Prostate gland (tissue), 2 donors: Measurements from ENCODE around the gene MYO1A.

Experiments used
- POLR2A ChIP-seq: fragments of 450-650 bp; IDR thresholded peaks from one replicate; pipeline ENCODE4 v1.6.1; 2016; ENCODE audit warnings: antibody characterized with exemption, mild to moderate bottlenecking
- POLR2AphosphoS5 ChIP-seq: sonication (generic); formaldehyde crosslinking; IDR thresholded peaks from one replicate; pipeline ENCODE4 v1.6.1; 2017; ENCODE audit warnings: antibody characterized with exemption
- TF ChIP-seq, protein P1 (sequence below), 4 experiments: fragments of 200-600 bp in 2 of 4; fragments of 450-650 bp in 2 of 4; sonication (generic) in 2 of 4; IDR thresholded peaks; 1 replicate in 3 of 4; 2 replicates in 1 of 4; pipeline ENCODE4 v1.5.1; 2016 to 2019; ENCODE audit warnings: antibody characterized with exemption in 4 of 4, mild to moderate bottlenecking in 2 of 4, moderate library complexity in 2 of 4

- TF ChIP-seq POLR2A: no peak
- TF ChIP-seq, protein P1, sequence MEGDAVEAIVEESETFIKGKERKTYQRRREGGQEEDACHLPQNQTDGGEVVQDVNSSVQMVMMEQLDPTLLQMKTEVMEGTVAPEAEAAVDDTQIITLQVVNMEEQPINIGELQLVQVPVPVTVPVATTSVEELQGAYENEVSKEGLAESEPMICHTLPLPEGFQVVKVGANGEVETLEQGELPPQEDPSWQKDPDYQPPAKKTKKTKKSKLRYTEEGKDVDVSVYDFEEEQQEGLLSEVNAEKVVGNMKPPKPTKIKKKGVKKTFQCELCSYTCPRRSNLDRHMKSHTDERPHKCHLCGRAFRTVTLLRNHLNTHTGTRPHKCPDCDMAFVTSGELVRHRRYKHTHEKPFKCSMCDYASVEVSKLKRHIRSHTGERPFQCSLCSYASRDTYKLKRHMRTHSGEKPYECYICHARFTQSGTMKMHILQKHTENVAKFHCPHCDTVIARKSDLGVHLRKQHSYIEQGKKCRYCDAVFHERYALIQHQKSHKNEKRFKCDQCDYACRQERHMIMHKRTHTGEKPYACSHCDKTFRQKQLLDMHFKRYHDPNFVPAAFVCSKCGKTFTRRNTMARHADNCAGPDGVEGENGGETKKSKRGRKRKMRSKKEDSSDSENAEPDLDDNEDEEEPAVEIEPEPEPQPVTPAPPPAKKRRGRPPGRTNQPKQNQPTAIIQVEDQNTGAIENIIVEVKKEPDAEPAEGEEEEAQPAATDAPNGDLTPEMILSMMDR (IDR thresholded peaks at IDR 0.05): no peak
- TF ChIP-seq POLR2AphosphoS5: no peak
Measured at GRCh38 chr12:56998981-56999380, 50.9 kb downstream of the MYO1A start.
